ENCODE measurements around the gene HDAC4.

The HDAC4 gene

GRCh38 chr2:239391286-239392071 is 9.3 kb downstream of the HDAC4 start:
- no peaks in the 10 kb centered on the region for H3K27me3 ChIP-seq (replicated peaks; ENCODE audit: control insufficient read depth, insufficient read depth, low read length, poor library complexity, severe bottlenecking)
- H3K4me1 ChIP-seq (ENCODE audit: control insufficient read depth, insufficient read depth, low read length, poor library complexity, severe bottlenecking): no peaks in the 10 kb centered on the region
- H3K9me3 ChIP-seq (ENCODE audit: control insufficient read depth, low read length): no peaks in the 10 kb centered on the region
- H3K36me3 ChIP-seq (ENCODE audit: control insufficient read depth, insufficient read depth, low read length): no peaks in the 10 kb centered on the region
- no peak overlapping the region for H3K4me3 ChIP-seq (ENCODE audit: insufficient read depth, low read depth, low read length, poor library complexity, severe bottlenecking)
- H3K27ac ChIP-seq (ENCODE audit: insufficient read depth, low read length, poor library complexity, severe bottlenecking): no peak overlapping the region
- no peak for DNase-seq

- H3K9me3 ChIP-seq (ENCODE audit: control insufficient read depth, low read length): no peaks in the 10 kb centered on the region
- no peaks in the 10 kb centered on the region for H3K4me1 ChIP-seq (ENCODE audit: control insufficient read depth, insufficient read depth, low read length, poor library complexity, severe bottlenecking)
- no peaks in the 10 kb centered on the region for H3K36me3 ChIP-seq (ENCODE audit: control insufficient read depth, insufficient read depth, low read length)
- no peaks in the 10 kb centered on the region for H3K27me3 ChIP-seq (replicated peaks; ENCODE audit: control insufficient read depth, insufficient read depth, low read length, poor library complexity, severe bottlenecking)
- no peak overlapping the region for H3K4me3 ChIP-seq (ENCODE audit: insufficient read depth, low read depth, low read length, poor library complexity, severe bottlenecking)
- DNase-seq: no peak
- H3K27ac ChIP-seq (ENCODE audit: insufficient read depth, low read length, poor library complexity, severe bottlenecking): no peak overlapping the region
These were observed 10.1 kb downstream of the HDAC4 start for GRCh38 chr2:239390546-239391285.

GRCh38 chr2:239389414-239390329 is 11.1 kb downstream of the HDAC4 start:
- DNase-seq: no peak
- H3K4me3 ChIP-seq (ENCODE audit: insufficient read depth, low read depth, low read length, poor library complexity, severe bottlenecking): no peak overlapping the region
- no peak overlapping the region for H3K27ac ChIP-seq (ENCODE audit: insufficient read depth, low read length, poor library complexity, severe bottlenecking)
- no peaks in the 10 kb centered on the region for H3K36me3 ChIP-seq (ENCODE audit: control insufficient read depth, insufficient read depth, low read length)
- no peaks in the 10 kb centered on the region for H3K4me1 ChIP-seq (ENCODE audit: control insufficient read depth, insufficient read depth, low read length, poor library complexity, severe bottlenecking)
- H3K27me3 ChIP-seq (replicated peaks; ENCODE audit: control insufficient read depth, insufficient read depth, low read length, poor library complexity, severe bottlenecking): no peaks in the 10 kb centered on the region
- H3K9me3 ChIP-seq (ENCODE audit: control insufficient read depth, low read length): no peaks in the 10 kb centered on the region

- DNase-seq: no peak
- H3K9me3 ChIP-seq (ENCODE audit: control insufficient read depth, low read length): no peaks in the 10 kb centered on the region
- no peak overlapping the region for H3K27ac ChIP-seq (ENCODE audit: insufficient read depth, low read length, poor library complexity, severe bottlenecking)
- H3K4me1 ChIP-seq (ENCODE audit: control insufficient read depth, insufficient read depth, low read length, poor library complexity, severe bottlenecking): no peaks in the 10 kb centered on the region
- no peaks in the 10 kb centered on the region for H3K36me3 ChIP-seq (ENCODE audit: control insufficient read depth, insufficient read depth, low read length)
- no peaks in the 10 kb centered on the region for H3K27me3 ChIP-seq (replicated peaks; ENCODE audit: control insufficient read depth, insufficient read depth, low read length, poor library complexity, severe bottlenecking)
- H3K4me3 ChIP-seq (ENCODE audit: insufficient read depth, low read depth, low read length, poor library complexity, severe bottlenecking): no peak overlapping the region
These were observed 12.3 kb downstream of the HDAC4 start for GRCh38 chr2:239388236-239389151.

- no peak for DNase-seq
- Histone ChIP-seq H3K27ac (ENCODE audit: insufficient read depth, low read length, poor library complexity, severe bottlenecking) (no peak overlapping the region), H3K27me3 (replicated peaks; ENCODE audit: control insufficient read depth, insufficient read depth, low read length, poor library complexity, severe bottlenecking) (no peaks in the 10 kb centered on the region), H3K4me1 (ENCODE audit: control insufficient read depth, insufficient read depth, low read length, poor library complexity, severe bottlenecking) (no peaks in the 10 kb centered on the region), H3K9me3 (ENCODE audit: control insufficient read depth, low read length) (no peaks in the 10 kb centered on the region), H3K4me3 (ENCODE audit: insufficient read depth, low read depth, low read length, poor library complexity, severe bottlenecking) (no peak overlapping the region), H3K36me3 (ENCODE audit: control insufficient read depth, insufficient read depth, low read length) (no peaks in the 10 kb centered on the region)
These were observed 13.0 kb downstream of the HDAC4 start for GRCh38 chr2:239387811-239388210.

- H3K9me3 ChIP-seq (ENCODE audit: control insufficient read depth, low read length): no peaks in the 10 kb centered on the region
- no peak for DNase-seq
- no peak overlapping the region for H3K27ac ChIP-seq (ENCODE audit: insufficient read depth, low read length, poor library complexity, severe bottlenecking)
- no peaks in the 10 kb centered on the region for H3K36me3 ChIP-seq (ENCODE audit: control insufficient read depth, insufficient read depth, low read length)
- no peak overlapping the region for H3K4me3 ChIP-seq (ENCODE audit: insufficient read depth, low read depth, low read length, poor library complexity, severe bottlenecking)
- H3K4me1 ChIP-seq (ENCODE audit: control insufficient read depth, insufficient read depth, low read length, poor library complexity, severe bottlenecking): peaks cover 2% of the 10 kb centered on the region
- no peaks in the 10 kb centered on the region for H3K27me3 ChIP-seq (replicated peaks; ENCODE audit: control insufficient read depth, insufficient read depth, low read length, poor library complexity, severe bottlenecking)
These were observed 13.9 kb downstream of the HDAC4 start for GRCh38 chr2:239386872-239387445.

- Histone ChIP-seq H3K9me3 (ENCODE audit: control insufficient read depth, low read length) (no peaks in the 10 kb centered on the region), H3K4me3 (ENCODE audit: insufficient read depth, low read depth, low read length, poor library complexity, severe bottlenecking) (no peak overlapping the region)
These were observed 14.7 kb downstream of the HDAC4 start for GRCh38 chr2:239386001-239386670.

GRCh38 chr2:239385096-239386000 is 15.5 kb downstream of the HDAC4 start:
- Histone ChIP-seq H3K4me1 (ENCODE audit: control insufficient read depth, insufficient read depth, low read length, poor library complexity, severe bottlenecking) (peaks cover 16% of the 10 kb centered on the region), H3K27ac (ENCODE audit: insufficient read depth, low read length, poor library complexity, severe bottlenecking) (no peak overlapping the region), H3K9me3 (ENCODE audit: control insufficient read depth, low read length) (no peaks in the 10 kb centered on the region), H3K27me3 (replicated peaks; ENCODE audit: control insufficient read depth, insufficient read depth, low read length, poor library complexity, severe bottlenecking) (no peaks in the 10 kb centered on the region), H3K36me3 (ENCODE audit: control insufficient read depth, insufficient read depth, low read length) (no peaks in the 10 kb centered on the region), H3K4me3 (ENCODE audit: insufficient read depth, low read depth, low read length, poor library complexity, severe bottlenecking) (no peak overlapping the region)
- no peak for DNase-seq

More at GRCh38 chr2:239386001-239386670, 14.7 kb downstream of the HDAC4 start:
- Histone ChIP-seq H3K4me1 (ENCODE audit: control insufficient read depth, insufficient read depth, low read length, poor library complexity, severe bottlenecking) (peaks cover 11% of the 10 kb centered on the region), H3K27ac (ENCODE audit: insufficient read depth, low read length, poor library complexity, severe bottlenecking) (no peak overlapping the region), H3K36me3 (ENCODE audit: control insufficient read depth, insufficient read depth, low read length) (no peaks in the 10 kb centered on the region), H3K27me3 (replicated peaks; ENCODE audit: control insufficient read depth, insufficient read depth, low read length, poor library complexity, severe bottlenecking) (no peaks in the 10 kb centered on the region)
- DNase-seq: no peak
